Fibroblast of lung (primary cell): ENCODE data around the gene ARPP21. TPM values are rescaled to one million over a fixed set of nuclear protein-coding genes. Genes with fewer than 3 reads are reported as not detected.

Experiments used
- DNase-seq, 2 donors: peaks; one replicate each; pipeline versions ENCODE4 v3.0.0 to v3.0.0-alpha.2; 2010; ENCODE audit warnings: low read depth in 2 of 2
- H2AFZ ChIP-seq: 2 replicates; pipeline ENCODE4 v1.5.1; 2012; ENCODE audit warnings: low read length, control low read depth, inconsistent platforms
- H3K27ac ChIP-seq: 2 replicates; pipeline ENCODE4 v1.5.1; 2011; ENCODE audit warnings: low read length, control low read depth; ENCODE audit not compliant: insufficient read depth
- H3K27me3 ChIP-seq: 2 replicates; pipeline ENCODE4 v1.5.1; 2011; ENCODE audit warnings: mild to moderate bottlenecking, low read length; ENCODE audit not compliant: control insufficient read depth, insufficient read depth
- H3K36me3 ChIP-seq: 2 replicates; pipeline ENCODE4 v1.5.1; 2011; ENCODE audit warnings: low read length; ENCODE audit not compliant: control insufficient read depth, insufficient read depth
- H3K4me1 ChIP-seq: 2 replicates; pipeline ENCODE4 v1.5.1; 2011; ENCODE audit warnings: low read length; ENCODE audit not compliant: control insufficient read depth, insufficient read depth; ENCODE audit errors: extremely low read depth
- H3K4me2 ChIP-seq: 2 replicates; pipeline ENCODE4 v1.5.1; 2011; ENCODE audit warnings: low read length, control low read depth; ENCODE audit not compliant: insufficient read depth; ENCODE audit errors: extremely low read depth
- H3K4me3 ChIP-seq, 4 experiments: fragments of 200-600 bp in 1 of 4; sonication (generic) in 1 of 4; replicated peaks in 1 of 4; 2 replicates each; pipeline ENCODE4 v1.5.1; 2011 to 2016; ENCODE audit warnings: low read length in 4 of 4, low read depth in 3 of 4, mild to moderate bottlenecking in 3 of 4, control low read depth in 2 of 4, inconsistent platforms in 1 of 4, mixed read lengths in 1 of 4; ENCODE audit not compliant: insufficient read depth in 1 of 4; ENCODE audit errors: control extremely low read depth in 1 of 4
- H3K79me2 ChIP-seq: 2 replicates; pipeline ENCODE4 v1.5.1; 2012; ENCODE audit warnings: mild to moderate bottlenecking, low read length, inconsistent platforms; ENCODE audit not compliant: control insufficient read depth, insufficient read depth
- H3K9ac ChIP-seq: 2 replicates; pipeline ENCODE4 v1.5.1; 2011; ENCODE audit warnings: mild to moderate bottlenecking, low read length, control low read depth; ENCODE audit not compliant: insufficient read depth
- H3K9me3 ChIP-seq: 2 replicates; pipeline ENCODE4 v1.5.1; 2012; ENCODE audit warnings: low read depth, low read length; ENCODE audit not compliant: control insufficient read depth, insufficient read depth
- H4K20me1 ChIP-seq: 2 replicates; pipeline ENCODE4 v1.5.1; 2011; ENCODE audit warnings: low read length; ENCODE audit not compliant: control insufficient read depth, insufficient read depth; ENCODE audit errors: extremely low read depth
- CTCF ChIP-seq, 2 donors: IDR thresholded peaks in 1 of 2; conservative IDR thresholded peaks in 1 of 2; 1 replicate in 1 of 2; 2 replicates in 1 of 2; pipeline ENCODE4 v1.5.1; 2011 to 2012; ENCODE audit warnings: low read length in 2 of 2, control low read depth in 1 of 2, inconsistent platforms in 1 of 2, low read depth in 1 of 2, mild to moderate bottlenecking in 1 of 2
- EZH2 ChIP-seq: IDR thresholded peaks from 2 replicates; pipeline ENCODE4 v1.5.1; 2012; ENCODE audit warnings: low read length, control low read depth, mild to moderate bottlenecking; ENCODE audit errors: missing control alignments
- polyA plus RNA-seq, 2 donors: library from polyadenylated mRNA; depleted of rRNA in 1 of 2; stranded (reverse) in 1 of 2; unstranded in 1 of 2; fragments of >200 nt; gene quantifications; 2 replicates each; pipeline ENCODE4 v1.2.1, GENCODE V29; 2011 to 2012; ENCODE audit warnings: missing spikeins in 1 of 2
- total RNA-seq: library from RNA; depleted of rRNA; stranded (reverse); fragments of >200 nt; gene quantifications from 2 replicates; pipeline ENCODE4 v1.2.1, GENCODE V29; 2014

Gene ARPP21
- total and polyA plus RNA-seq, 2 donors (not counting 1 experiment from before 2014, with no cell fraction given), result not detected

GRCh38 chr3:35645189-35645588 lies 5.9 kb downstream of the ARPP21 start:
- H3K79me2 ChIP-seq, result no peaks in the 10 kb centered on the region
- H2AFZ ChIP-seq, result no peak overlapping the region
- DNase-seq, result no peak
- no peaks in the 10 kb centered on the region for H3K36me3 ChIP-seq
- no peaks in the 10 kb centered on the region for H3K4me1 ChIP-seq
- no peaks in the 10 kb centered on the region for H3K9me3 ChIP-seq
- no peaks in the 10 kb centered on the region for H4K20me1 ChIP-seq
- TF ChIP-seq EZH2 (no peak), CTCF (conservative IDR thresholded peaks at IDR 0.05 in 1 of 2, IDR thresholded peaks at IDR 0.05 in 1 of 2; ENCODE audit: low read depth in 1 of 2, low read length in 2 of 2) (no peak)
- H3K27me3 ChIP-seq, result peaks cover 4% of the 10 kb centered on the region
- no peak overlapping the region for H3K27ac ChIP-seq
- H3K9ac ChIP-seq, result no peak overlapping the region
- H3K4me2 ChIP-seq, result no peak overlapping the region
- H3K4me3 ChIP-seq, result no peak overlapping the region

GRCh38 chr3:35646081-35646480 lies 6.8 kb downstream of the ARPP21 start:
- Histone ChIP-seq H3K27ac (no peak overlapping the region), H4K20me1 (no peaks in the 10 kb centered on the region), H2AFZ (no peak overlapping the region), H3K4me1 (no peaks in the 10 kb centered on the region), H3K27me3 (no peaks in the 10 kb centered on the region), H3K9ac (no peak overlapping the region), H3K4me2 (no peak overlapping the region), H3K4me3 (no peak overlapping the region), H3K79me2 (no peaks in the 10 kb centered on the region), H3K9me3 (no peaks in the 10 kb centered on the region), H3K36me3 (no peaks in the 10 kb centered on the region)
- no peak for TF ChIP-seq CTCF (conservative IDR thresholded peaks at IDR 0.05 in 1 of 2, IDR thresholded peaks at IDR 0.05 in 1 of 2; ENCODE audit: low read depth in 1 of 2, low read length in 2 of 2)
- TF ChIP-seq EZH2, result no peak
- DNase-seq, result no peak

- H3K36me3 ChIP-seq, result no peaks in the 10 kb centered on the region
- no peak for DNase-seq
- no peak overlapping the region for H3K4me2 ChIP-seq
- no peak for TF ChIP-seq CTCF (conservative IDR thresholded peaks at IDR 0.05 in 1 of 2, IDR thresholded peaks at IDR 0.05 in 1 of 2; ENCODE audit: low read depth in 1 of 2, low read length in 2 of 2)
- no peak for TF ChIP-seq EZH2
- H3K4me3 ChIP-seq, result no peak overlapping the region
- H2AFZ ChIP-seq, result no peak overlapping the region
- H4K20me1 ChIP-seq, result no peaks in the 10 kb centered on the region
- H3K9ac ChIP-seq, result no peak overlapping the region
- no peaks in the 10 kb centered on the region for H3K9me3 ChIP-seq
- no peaks in the 10 kb centered on the region for H3K79me2 ChIP-seq
- no peaks in the 10 kb centered on the region for H3K27me3 ChIP-seq
- no peaks in the 10 kb centered on the region for H3K4me1 ChIP-seq
- H3K27ac ChIP-seq, result no peak overlapping the region
Measured at GRCh38 chr3:35647461-35647860, 8.1 kb downstream of the ARPP21 start.
